T-helper 22 cell (primary cell): ENCODE data around the gene ARHGAP25.

Experiments
- DNase-seq: peaks from one replicate; pipeline ENCODE4 v3.0.0-alpha.2; 2020; ENCODE audit warnings: low read depth

ARHGAP25 gene

DNA sequence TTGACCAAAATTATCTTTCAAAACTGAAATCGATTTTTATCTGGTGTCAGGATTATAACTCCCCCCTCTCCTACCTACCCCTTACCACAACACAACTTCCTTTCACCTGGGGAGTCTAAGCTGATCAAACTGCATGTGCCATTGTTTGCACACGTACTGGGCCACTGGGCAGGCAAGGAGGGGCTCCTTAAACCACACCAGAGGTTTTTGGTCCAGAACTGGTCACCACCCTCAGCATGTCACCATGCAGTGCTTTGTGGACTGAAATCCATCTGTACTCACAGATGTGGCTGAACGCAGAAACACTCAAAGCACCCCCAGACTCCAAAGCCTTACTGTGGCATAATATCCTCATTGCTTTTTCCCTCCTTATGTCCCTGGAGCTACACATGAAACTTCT lies 13.9 kb upstream of the ARHGAP25 start:
- no peak for DNase-seq

DNA sequence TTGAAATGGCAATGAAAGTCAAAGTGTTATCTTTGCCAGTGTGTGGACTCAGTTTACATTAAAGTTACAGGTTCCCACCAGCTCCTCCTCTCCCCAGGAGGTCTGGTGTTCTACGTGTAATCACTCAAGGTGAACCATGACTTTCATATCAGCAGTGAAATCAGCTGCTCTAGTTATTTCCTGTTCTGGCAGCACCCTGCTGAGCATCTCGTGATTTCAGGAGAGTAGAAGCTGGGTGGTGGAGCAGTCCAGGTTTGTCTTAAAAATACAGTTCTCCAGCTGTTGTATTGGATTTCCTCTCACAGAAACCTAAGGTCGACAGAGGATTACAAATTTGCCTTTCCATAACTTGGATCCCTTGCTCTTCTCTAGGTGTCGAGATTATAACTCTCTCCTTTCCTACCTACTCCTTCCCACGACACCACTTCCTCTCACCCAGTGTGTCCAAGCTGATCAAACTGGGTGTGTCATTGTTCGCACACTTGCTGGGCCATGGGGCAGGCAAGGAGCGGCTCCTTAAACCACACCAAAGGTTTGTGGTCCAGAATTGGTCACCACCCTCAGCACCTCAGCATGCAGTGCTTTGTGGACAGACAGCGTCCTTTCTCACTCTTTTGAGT lies 13.0 kb upstream of the ARHGAP25 start:
- no peak for DNase-seq

GRCh38 chr2:68722712-68723111 lies 11.9 kb upstream of the ARHGAP25 start:
- no peak for DNase-seq

DNA sequence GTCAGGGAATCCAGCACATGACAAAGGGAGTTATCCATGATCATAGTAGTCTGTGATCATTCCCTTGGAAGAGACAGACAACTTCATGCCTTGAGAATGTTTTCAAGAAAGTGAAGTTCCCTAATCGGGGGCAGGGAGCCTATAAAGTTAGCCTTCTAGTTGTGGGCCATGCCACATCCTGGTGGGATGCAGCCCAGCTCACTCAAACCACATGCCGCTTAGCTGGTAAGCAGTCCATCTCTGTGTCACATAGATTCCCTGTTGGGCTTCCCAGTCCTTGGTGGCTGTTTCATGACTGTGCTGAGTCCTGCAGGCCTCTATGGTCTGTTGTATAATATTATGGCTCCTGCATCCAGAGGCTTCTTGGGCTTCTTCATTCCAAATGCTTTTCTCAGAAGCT lies 11.4 kb upstream of the ARHGAP25 start:
- no peak for DNase-seq

DNA sequence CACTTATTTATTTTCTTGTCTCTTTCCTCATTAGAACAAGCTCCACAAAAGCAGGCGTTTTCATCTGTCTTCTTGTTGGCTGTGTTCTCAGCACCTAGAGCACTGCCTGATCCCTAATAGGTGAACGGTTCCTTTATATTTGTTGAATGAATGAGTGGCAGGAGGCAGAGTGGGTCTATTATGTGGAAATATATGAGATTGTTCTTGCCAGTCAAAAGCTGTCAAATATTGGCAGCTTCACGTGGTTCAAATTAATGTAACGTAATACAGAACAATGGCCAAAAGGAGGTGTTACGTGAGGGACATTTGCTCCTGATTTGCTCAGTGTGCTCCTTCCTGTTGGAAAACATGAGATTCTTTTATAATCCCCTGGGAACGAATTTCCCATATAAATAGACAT lies 8.5 kb upstream of the ARHGAP25 start:
- DNase-seq: no peak

DNA sequence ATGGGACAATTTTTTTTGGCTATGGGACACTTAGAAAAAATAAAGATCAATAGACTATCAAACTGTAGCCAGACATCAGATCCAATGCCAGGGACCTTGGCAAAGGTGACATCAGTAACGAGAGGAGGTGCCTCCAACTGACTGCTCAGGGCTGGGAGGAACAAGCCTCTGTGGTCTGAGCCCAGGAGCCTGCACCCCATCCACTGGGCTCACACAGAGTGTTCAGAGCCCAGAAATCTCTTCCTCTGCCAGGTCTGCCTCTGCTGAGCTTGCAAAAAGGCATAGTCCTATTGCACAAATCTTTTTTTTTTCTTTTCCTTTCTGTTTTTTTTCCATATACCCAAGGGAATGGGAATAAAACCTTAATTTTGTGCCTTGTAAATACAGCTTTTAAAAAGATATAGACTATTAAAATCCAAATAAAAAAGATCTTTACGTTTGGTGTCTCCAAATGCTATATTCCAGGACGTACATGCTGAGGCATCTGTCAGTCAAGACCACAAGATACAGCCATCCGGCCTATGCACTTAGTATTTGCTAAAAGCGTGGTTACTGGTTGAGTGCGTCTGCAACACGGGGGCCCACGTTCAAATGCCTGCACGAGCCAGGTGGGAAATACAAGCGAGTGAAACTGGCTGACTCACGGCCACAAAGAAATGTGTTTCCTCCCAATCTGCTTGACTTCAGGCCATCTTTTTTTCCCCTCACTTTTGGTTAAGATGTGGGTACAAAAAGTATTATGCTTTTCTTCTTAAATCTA lies 7.8 kb upstream of the ARHGAP25 start:
- peak; percentile 75 for DNase-seq

GRCh38 chr2:68727683-68728375 lies 6.8 kb upstream of the ARHGAP25 start:
- DNase-seq: no peak

DNA sequence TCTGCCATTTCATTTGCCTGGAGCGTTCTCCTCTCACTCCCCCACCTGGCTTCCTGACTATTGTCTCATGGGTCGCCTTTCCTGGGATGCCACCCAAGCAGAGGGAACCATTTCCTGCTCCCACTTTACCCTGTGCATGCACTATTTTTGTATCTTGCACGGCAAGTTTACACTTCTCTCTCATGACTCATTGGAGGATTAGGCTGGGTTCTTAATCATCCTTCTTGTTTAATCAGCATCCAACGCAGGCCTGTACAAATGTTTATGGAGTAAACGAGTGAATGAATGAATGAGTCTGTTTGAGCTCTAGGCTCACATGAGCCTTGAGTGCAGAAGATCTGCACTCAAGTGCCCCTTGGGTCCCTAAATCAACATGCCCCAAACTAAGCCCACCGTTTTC lies 3.8 kb upstream of the ARHGAP25 start:
- DNase-seq: no peak

- no peak for DNase-seq
These were observed 2.3 kb upstream of the ARHGAP25 start for GRCh38 chr2:68732036-68732932.

- DNase-seq: no peak
These were observed 1.2 kb upstream of the ARHGAP25 start for GRCh38 chr2:68733365-68733764.

DNA sequence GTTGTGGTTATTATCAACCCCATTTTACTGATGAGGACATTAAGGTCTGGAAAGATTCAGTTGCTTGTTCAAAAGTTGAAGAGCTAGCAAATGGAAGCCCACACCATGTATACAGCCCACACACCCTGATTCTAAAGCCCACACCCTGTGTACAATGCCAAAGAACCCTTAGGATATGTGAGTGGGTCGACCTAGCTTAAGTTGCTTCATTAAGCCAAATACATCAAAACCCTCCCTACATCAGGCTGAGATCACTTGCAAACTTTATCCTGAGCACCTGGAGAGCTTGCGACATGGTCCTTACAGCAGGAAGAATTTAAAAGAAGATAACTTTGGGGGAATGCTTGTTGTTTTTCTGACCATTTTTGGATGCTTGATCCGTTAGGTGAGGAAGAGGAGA lies 435 bp upstream of the ARHGAP25 start:
- no peak for DNase-seq

DNA sequence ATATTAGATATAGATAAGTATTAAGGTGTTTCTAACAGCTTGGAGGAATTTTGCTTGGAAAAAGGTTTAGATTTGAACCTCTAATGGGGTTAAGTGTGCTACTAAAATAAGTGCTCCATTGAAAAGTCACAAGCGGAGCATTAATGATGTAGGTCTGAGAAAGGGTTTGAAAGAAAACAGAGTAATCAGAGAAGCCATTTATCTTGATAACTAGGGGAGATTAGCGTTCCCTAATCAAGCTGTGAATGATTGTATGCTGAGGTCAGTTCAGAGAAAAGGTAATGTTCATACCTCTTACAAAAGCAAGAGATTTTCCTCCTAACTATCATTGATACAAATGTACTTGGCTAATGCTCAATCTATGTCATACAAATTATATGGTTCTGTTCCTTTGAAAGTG lies 1.5 kb downstream of the ARHGAP25 start:
- DNase-seq: no peak

GRCh38 chr2:68737711-68738110 lies 3.1 kb downstream of the ARHGAP25 start:
- no peak for DNase-seq

- no peak for DNase-seq
These were observed 4.4 kb downstream of the ARHGAP25 start for GRCh38 chr2:68738906-68739594.

- DNase-seq: no peak
These were observed 5.2 kb downstream of the ARHGAP25 start for GRCh38 chr2:68739595-68740399.

DNA sequence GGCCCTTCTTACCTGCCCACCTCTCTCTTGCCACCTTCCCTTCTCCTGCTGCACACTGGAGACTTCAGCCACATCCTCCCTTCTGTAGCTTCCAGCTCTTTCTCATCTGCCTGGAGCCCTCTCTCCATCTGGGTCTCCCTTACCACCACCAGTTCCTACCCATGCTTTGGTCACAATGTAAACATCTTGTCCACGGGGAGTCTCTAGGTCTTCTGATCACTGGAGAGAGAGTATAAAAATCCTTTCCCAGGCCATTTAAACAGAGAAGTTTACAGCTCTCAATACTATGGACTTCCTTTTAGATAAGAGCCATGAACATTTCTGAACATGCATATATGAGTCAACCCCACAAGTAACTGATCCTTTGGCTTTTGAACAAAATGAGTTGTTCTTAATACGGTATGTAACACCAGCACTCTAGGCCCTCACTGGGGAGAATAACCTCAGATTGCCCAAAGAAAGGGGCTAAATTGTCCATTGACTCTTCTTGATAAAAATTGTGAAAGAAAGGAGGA lies 5.8 kb downstream of the ARHGAP25 start:
- no peak for DNase-seq

DNA sequence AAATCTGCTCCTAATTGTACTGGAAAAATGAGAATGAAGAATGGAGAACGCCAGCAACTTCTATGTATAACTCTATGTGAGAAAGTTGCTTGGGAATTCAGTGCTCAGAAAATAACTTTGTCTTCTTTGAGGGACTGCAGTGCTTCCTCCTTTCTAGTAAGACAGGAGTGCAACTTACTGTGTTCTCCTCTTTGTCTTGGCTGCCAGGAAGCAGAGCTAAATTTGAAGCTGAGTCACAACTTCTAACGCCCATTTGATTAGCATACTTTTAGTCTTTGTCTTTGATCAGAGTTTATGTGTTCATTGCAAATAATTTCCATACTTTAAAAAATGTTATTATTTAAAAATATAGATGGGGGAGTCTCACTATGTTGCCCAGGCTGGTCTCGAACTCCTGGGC lies 6.6 kb downstream of the ARHGAP25 start:
- no peak for DNase-seq

- no peak for DNase-seq
These were observed 7.2 kb downstream of the ARHGAP25 start for GRCh38 chr2:68741805-68742306.

GRCh38 chr2:68742626-68743415 lies 8.2 kb downstream of the ARHGAP25 start:
- DNase-seq: no peak

GRCh38 chr2:68743531-68743930 lies 8.9 kb downstream of the ARHGAP25 start:
- no peak for DNase-seq
